WTC11 (cell line): ENCODE results near the gene PANK4. TPM values are rescaled to one million over a fixed set of nuclear protein-coding genes. Genes with fewer than 3 reads are reported as not detected.

Source experiments
- ATAC-seq: fragments of 200-7000 bp; cut with Tn5 transposase; 2 replicates; pipeline ENCODE4 v1.10.0; 2021; ENCODE audit warnings: mild to moderate bottlenecking, moderate library complexity
- CTCF ChIA-PET: fragments of 300-600 bp; sonication (Branson Sonifier 250); formaldehyde crosslinking; loops from one replicate; lab custom pipeline; 2021; ENCODE audit warnings: antibody characterized with exemption; lab: Charles Lee
- POLR2A ChIA-PET: fragments of 350-600 bp; sonication (Branson Sonifier 250); formaldehyde crosslinking; loops from one replicate; lab custom pipeline; 2021; ENCODE audit warnings: antibody characterized with exemption; lab: Charles Lee
- DNase-seq: peaks from one replicate; pipeline ENCODE4 v3.0.0; 2021; ENCODE audit warnings: low spot score
- H3K27ac Mint-ChIP-seq: 2 replicates; pipeline ENCODE4 v1.8.0; 2021; ENCODE audit warnings: mixed read lengths
- H3K27me3 Mint-ChIP-seq: 2 replicates; pipeline ENCODE4 v1.8.0; 2021; ENCODE audit warnings: low read depth, mild to moderate bottlenecking, moderate library complexity, mixed read lengths
- H3K36me3 Mint-ChIP-seq: 2 replicates; pipeline ENCODE4 v1.8.0; 2021; ENCODE audit warnings: mixed read lengths
- H3K4me1 Mint-ChIP-seq: 2 replicates; pipeline ENCODE4 v1.8.0; 2022; ENCODE audit warnings: mixed read lengths
- H3K4me3 Mint-ChIP-seq: 2 replicates; pipeline ENCODE4 v1.8.0; 2021; ENCODE audit warnings: mild to moderate bottlenecking, moderate library complexity, mixed read lengths
- H3K9me3 Mint-ChIP-seq: 2 replicates; pipeline ENCODE4 v1.8.0; 2021; ENCODE audit warnings: mixed read lengths
- IRF2 ChIP-seq: sonication (generic); formaldehyde crosslinking; IDR thresholded peaks from 2 replicates; pipeline ENCODE4 v1.8.0; 2022; ENCODE audit warnings: low read depth, missing genetic modification reagents, borderline replicate concordance
- RORB ChIP-seq: fragments of 250-450 bp; sonication (Bioruptor Pico); IDR thresholded peaks from 2 replicates; pipeline ENCODE4 v1.9.0; 2021; ENCODE audit warnings: mild to moderate bottlenecking
- TEAD4 ChIP-seq: sonication (generic); formaldehyde crosslinking; IDR thresholded peaks from 2 replicates; pipeline ENCODE4 v1.8.0; 2022; ENCODE audit warnings: mild to moderate bottlenecking, missing genetic modification reagents
- ZNF138 ChIP-seq: sonication (generic); formaldehyde crosslinking; conservative IDR thresholded peaks from 2 replicates; pipeline ENCODE4 v1.8.1; 2022; ENCODE audit warnings: mild to moderate bottlenecking, moderate library complexity, missing genetic modification reagents
- ZNF219 ChIP-seq: sonication (generic); formaldehyde crosslinking; IDR thresholded peaks from 2 replicates; pipeline ENCODE4 v1.8.0; 2023; ENCODE audit warnings: missing genetic modification reagents, mild to moderate bottlenecking, borderline replicate concordance
- total RNA-seq: library from RNA; stranded (reverse); gene quantifications from 3 replicates; pipeline ENCODE4 v1.2.3, GENCODE V29; 2021
- TF ChIP-seq, protein P1 (sequence below): sonication (generic); formaldehyde crosslinking; IDR thresholded peaks from 2 replicates; pipeline ENCODE4 v1.8.0; 2023; ENCODE audit warnings: mild to moderate bottlenecking, missing genetic modification reagents
- TF ChIP-seq, protein P2 (sequence below): sonication (generic); formaldehyde crosslinking; IDR thresholded peaks from 2 replicates; pipeline ENCODE4 v1.8.0; 2022; ENCODE audit warnings: mild to moderate bottlenecking, missing genetic modification reagents
- TF ChIP-seq, protein P3 (sequence below): sonication (generic); formaldehyde crosslinking; IDR thresholded peaks from 2 replicates; pipeline ENCODE4 v1.8.1; 2023; ENCODE audit warnings: mild to moderate bottlenecking, missing genetic modification reagents
- TF ChIP-seq, protein P4 (sequence below): sonication (generic); formaldehyde crosslinking; IDR thresholded peaks from 2 replicates; pipeline ENCODE4 v1.8.1; 2023; ENCODE audit warnings: mild to moderate bottlenecking, moderate library complexity, missing genetic modification reagents
- TF ChIP-seq, protein P5 (sequence below): sonication (generic); formaldehyde crosslinking; IDR thresholded peaks from 2 replicates; pipeline ENCODE4 v1.8.1; 2022; ENCODE audit warnings: mild to moderate bottlenecking, missing genetic modification reagents, moderate library complexity, borderline replicate concordance
- TF ChIP-seq, protein P6 (sequence below): sonication (generic); formaldehyde crosslinking; IDR thresholded peaks from 2 replicates; pipeline ENCODE4 v1.8.1; 2022; ENCODE audit warnings: missing genetic modification reagents, borderline replicate concordance
- TF ChIP-seq, protein P7 (sequence below): fragments of 250-450 bp; sonication (Bioruptor Pico); IDR thresholded peaks from 2 replicates; pipeline ENCODE4 v2.1.2; 2022; ENCODE audit warnings: mild to moderate bottlenecking, moderate library complexity
- TF ChIP-seq, protein P8 (sequence below): sonication (generic); formaldehyde crosslinking; IDR thresholded peaks from 2 replicates; pipeline ENCODE4 v1.8.1; 2023; ENCODE audit warnings: mild to moderate bottlenecking, missing genetic modification reagents

Gene PANK4
- total RNA-seq, 1 experiment from 2014 or later: 52.5 TPM

DNA sequence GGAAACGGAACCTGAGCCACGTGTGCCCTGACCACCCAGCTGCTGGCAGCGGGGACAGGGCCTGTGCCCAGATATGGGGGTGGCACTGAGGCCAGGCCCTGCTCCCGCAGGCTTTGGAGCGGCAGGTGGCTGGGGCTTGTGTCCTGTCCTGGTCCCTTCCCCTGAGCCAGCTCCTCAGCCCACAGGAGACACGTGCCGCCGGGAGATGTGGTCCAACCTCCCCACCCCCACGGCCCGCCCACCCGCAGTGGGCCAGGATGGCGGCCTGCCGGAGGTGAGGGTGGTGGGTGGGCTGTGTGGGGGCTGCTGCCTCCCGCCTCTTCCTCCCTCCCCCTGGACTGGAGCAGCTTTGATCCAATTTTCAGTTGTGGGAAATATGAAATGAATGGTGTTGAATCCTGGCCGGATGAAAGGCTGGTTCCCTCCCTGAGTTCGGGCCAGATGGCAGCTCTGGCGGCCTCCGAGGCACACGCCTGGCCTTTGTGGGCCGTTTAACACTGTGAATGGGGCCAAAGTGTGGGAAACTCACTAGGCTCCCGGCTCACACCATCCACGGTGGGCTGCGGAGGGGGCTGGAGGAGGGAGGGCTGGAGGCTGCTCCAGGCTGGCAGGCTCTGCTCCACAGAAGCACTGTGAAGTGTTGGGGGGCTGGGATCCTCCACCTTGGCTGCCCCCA lies 6.2 kb upstream of the PANK4 start (continued):
- TF ChIP-seq, protein P1, sequence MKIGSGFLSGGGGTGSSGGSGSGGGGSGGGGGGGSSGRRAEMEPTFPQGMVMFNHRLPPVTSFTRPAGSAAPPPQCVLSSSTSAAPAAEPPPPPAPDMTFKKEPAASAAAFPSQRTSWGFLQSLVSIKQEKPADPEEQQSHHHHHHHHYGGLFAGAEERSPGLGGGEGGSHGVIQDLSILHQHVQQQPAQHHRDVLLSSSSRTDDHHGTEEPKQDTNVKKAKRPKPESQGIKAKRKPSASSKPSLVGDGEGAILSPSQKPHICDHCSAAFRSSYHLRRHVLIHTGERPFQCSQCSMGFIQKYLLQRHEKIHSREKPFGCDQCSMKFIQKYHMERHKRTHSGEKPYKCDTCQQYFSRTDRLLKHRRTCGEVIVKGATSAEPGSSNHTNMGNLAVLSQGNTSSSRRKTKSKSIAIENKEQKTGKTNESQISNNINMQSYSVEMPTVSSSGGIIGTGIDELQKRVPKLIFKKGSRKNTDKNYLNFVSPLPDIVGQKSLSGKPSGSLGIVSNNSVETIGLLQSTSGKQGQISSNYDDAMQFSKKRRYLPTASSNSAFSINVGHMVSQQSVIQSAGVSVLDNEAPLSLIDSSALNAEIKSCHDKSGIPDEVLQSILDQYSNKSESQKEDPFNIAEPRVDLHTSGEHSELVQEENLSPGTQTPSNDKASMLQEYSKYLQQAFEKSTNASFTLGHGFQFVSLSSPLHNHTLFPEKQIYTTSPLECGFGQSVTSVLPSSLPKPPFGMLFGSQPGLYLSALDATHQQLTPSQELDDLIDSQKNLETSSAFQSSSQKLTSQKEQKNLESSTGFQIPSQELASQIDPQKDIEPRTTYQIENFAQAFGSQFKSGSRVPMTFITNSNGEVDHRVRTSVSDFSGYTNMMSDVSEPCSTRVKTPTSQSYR (CRISPR knock-in tag): no peak
- TF ChIP-seq, protein P2, sequence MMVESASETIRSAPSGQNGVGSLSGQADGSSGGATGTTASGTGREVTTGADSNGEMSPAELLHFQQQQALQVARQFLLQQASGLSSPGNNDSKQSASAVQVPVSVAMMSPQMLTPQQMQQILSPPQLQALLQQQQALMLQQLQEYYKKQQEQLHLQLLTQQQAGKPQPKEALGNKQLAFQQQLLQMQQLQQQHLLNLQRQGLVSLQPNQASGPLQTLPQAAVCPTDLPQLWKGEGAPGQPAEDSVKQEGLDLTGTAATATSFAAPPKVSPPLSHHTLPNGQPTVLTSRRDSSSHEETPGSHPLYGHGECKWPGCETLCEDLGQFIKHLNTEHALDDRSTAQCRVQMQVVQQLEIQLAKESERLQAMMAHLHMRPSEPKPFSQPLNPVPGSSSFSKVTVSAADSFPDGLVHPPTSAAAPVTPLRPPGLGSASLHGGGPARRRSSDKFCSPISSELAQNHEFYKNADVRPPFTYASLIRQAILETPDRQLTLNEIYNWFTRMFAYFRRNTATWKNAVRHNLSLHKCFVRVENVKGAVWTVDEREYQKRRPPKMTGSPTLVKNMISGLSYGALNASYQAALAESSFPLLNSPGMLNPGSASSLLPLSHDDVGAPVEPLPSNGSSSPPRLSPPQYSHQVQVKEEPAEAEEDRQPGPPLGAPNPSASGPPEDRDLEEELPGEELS (CRISPR knock-in tag): no peak

DNA sequence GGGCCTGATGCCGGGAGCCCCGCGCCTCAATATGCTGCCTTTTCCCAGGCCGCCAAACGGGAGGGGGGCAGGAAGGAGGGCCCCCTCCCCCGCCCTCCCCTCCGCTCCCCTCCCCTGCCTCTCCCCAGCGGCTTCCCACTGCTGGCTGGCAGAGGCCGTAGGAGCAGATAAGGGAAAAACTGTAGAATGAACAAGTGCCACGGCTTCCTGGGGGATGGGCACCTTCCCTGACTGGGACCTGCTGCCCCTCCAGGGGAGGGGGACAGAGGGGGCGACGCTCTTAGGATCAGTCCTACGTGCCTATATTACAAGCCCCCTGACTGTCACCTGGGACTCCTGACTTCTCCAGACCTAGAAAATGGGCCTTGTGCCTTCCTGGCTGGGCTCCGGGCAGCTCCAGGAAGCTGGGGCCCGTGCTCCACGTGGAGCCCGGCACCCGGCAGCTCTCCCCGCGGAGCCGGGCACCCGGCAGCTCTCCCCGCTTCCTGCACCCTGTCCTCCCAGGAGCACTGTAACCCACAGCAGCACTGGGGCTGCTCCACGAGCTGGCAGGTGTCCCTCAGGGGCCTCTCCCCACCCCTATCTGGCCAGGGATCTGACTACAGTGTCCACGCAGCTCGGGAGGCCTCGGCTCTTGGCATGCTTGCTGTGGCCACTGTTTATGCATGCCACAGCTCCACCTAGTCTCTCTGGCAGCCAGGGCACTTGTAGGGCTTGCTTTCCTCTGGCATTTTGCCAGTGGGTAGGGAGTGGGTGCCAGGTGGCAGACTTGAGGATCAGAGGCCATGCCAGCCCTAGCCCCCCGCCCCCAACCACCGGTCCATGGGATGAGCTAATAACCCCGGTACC lies 4.3 kb upstream of the PANK4 start:
- H3K27ac Mint-ChIP-seq: no peak overlapping the region
- ChIA-PET POLR2A (interaction anchor here (0.6 kb wide), 1 partner anchor 98 kb away, joined by 3 read pairs; no protein-coding TSS in a partner anchor), CTCF (interaction anchor here (0.5 to 1.4 kb wide), 5 partner anchors 9 to 119 kb away, joined by 3 to 8 read pairs (median 3); no protein-coding TSS in a partner anchor)
- H3K36me3 Mint-ChIP-seq: no peaks in the 10 kb centered on the region
- DNase-seq: no peak
- peaks cover 82% of the 10 kb centered on the region for H3K27me3 Mint-ChIP-seq
- H3K4me3 Mint-ChIP-seq: no peak overlapping the region
- peaks cover 20% of the 10 kb centered on the region for H3K4me1 Mint-ChIP-seq
- ATAC-seq: no peak
- no peaks in the 10 kb centered on the region for H3K9me3 Mint-ChIP-seq
- TF ChIP-seq TEAD4 (CRISPR knock-in tag) (no peak), ZNF219 (CRISPR knock-in tag) (no peak), RORB (CRISPR knock-in tag) (no peak), IRF2 (CRISPR knock-in tag) (no peak), ZNF138 (no peak)
- TF ChIP-seq, protein P3, sequence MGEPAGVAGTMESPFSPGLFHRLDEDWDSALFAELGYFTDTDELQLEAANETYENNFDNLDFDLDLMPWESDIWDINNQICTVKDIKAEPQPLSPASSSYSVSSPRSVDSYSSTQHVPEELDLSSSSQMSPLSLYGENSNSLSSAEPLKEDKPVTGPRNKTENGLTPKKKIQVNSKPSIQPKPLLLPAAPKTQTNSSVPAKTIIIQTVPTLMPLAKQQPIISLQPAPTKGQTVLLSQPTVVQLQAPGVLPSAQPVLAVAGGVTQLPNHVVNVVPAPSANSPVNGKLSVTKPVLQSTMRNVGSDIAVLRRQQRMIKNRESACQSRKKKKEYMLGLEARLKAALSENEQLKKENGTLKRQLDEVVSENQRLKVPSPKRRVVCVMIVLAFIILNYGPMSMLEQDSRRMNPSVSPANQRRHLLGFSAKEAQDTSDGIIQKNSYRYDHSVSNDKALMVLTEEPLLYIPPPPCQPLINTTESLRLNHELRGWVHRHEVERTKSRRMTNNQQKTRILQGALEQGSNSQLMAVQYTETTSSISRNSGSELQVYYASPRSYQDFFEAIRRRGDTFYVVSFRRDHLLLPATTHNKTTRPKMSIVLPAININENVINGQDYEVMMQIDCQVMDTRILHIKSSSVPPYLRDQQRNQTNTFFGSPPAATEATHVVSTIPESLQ (CRISPR knock-in tag): no peak
- TF ChIP-seq, protein P4, sequence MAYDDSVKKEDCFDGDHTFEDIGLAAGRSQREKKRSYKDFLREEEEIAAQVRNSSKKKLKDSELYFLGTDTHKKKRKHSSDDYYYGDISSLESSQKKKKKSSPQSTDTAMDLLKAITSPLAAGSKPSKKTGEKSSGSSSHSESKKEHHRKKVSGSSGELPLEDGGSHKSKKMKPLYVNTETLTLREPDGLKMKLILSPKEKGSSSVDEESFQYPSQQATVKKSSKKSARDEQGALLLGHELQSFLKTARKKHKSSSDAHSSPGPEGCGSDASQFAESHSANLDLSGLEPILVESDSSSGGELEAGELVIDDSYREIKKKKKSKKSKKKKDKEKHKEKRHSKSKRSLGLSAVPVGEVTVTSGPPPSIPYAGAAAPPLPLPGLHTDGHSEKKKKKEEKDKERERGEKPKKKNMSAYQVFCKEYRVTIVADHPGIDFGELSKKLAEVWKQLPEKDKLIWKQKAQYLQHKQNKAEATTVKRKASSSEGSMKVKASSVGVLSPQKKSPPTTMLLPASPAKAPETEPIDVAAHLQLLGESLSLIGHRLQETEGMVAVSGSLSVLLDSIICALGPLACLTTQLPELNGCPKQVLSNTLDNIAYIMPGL (CRISPR knock-in tag): no peak
- TF ChIP-seq, protein P5, sequence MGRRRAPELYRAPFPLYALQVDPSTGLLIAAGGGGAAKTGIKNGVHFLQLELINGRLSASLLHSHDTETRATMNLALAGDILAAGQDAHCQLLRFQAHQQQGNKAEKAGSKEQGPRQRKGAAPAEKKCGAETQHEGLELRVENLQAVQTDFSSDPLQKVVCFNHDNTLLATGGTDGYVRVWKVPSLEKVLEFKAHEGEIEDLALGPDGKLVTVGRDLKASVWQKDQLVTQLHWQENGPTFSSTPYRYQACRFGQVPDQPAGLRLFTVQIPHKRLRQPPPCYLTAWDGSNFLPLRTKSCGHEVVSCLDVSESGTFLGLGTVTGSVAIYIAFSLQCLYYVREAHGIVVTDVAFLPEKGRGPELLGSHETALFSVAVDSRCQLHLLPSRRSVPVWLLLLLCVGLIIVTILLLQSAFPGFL (CRISPR knock-in tag): no peak
- TF ChIP-seq, protein P6, sequence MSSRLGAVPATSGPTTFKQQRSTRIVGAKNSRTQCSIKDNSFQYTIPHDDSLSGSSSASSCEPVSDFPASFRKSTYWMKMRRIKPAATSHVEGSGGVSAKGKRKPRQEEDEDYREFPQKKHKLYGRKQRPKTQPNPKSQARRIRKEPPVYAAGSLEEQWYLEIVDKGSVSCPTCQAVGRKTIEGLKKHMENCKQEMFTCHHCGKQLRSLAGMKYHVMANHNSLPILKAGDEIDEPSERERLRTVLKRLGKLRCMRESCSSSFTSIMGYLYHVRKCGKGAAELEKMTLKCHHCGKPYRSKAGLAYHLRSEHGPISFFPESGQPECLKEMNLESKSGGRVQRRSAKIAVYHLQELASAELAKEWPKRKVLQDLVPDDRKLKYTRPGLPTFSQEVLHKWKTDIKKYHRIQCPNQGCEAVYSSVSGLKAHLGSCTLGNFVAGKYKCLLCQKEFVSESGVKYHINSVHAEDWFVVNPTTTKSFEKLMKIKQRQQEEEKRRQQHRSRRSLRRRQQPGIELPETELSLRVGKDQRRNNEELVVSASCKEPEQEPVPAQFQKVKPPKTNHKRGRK (CRISPR knock-in tag): no peak
- TF ChIP-seq, protein P7, sequence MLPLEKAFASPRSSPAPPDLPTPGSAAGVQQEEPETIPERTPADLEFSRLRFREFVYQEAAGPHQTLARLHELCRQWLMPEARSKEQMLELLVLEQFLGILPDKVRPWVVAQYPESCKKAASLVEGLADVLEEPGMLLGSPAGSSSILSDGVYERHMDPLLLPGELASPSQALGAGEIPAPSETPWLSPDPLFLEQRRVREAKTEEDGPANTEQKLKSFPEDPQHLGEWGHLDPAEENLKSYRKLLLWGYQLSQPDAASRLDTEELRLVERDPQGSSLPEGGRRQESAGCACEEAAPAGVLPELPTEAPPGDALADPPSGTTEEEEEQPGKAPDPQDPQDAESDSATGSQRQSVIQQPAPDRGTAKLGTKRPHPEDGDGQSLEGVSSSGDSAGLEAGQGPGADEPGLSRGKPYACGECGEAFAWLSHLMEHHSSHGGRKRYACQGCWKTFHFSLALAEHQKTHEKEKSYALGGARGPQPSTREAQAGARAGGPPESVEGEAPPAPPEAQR (CRISPR knock-in tag): no peak
- TF ChIP-seq, protein P8, sequence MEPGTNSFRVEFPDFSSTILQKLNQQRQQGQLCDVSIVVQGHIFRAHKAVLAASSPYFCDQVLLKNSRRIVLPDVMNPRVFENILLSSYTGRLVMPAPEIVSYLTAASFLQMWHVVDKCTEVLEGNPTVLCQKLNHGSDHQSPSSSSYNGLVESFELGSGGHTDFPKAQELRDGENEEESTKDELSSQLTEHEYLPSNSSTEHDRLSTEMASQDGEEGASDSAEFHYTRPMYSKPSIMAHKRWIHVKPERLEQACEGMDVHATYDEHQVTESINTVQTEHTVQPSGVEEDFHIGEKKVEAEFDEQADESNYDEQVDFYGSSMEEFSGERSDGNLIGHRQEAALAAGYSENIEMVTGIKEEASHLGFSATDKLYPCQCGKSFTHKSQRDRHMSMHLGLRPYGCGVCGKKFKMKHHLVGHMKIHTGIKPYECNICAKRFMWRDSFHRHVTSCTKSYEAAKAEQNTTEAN (CRISPR knock-in tag): no peak
